DND-41 (cell line): ENCODE measurements around the gene RFC5.

Experiments
- EZH2 ChIP-seq: IDR thresholded peaks from 3 replicates; pipeline ENCODE4 v1.6.1; 2012; ENCODE audit warnings: borderline replicate concordance, low read depth, mild to moderate bottlenecking, moderate library complexity, low read length, inconsistent platforms; ENCODE audit not compliant: severe bottlenecking
- TF ChIP-seq, protein P1 (sequence below): IDR thresholded peaks from 2 replicates; pipeline ENCODE4 v1.5.1; 2012; ENCODE audit warnings: borderline replicate concordance, low read length, moderate library complexity, mild to moderate bottlenecking; ENCODE audit not compliant: poor library complexity, severe bottlenecking; ENCODE audit errors: extremely low read depth

DNA sequence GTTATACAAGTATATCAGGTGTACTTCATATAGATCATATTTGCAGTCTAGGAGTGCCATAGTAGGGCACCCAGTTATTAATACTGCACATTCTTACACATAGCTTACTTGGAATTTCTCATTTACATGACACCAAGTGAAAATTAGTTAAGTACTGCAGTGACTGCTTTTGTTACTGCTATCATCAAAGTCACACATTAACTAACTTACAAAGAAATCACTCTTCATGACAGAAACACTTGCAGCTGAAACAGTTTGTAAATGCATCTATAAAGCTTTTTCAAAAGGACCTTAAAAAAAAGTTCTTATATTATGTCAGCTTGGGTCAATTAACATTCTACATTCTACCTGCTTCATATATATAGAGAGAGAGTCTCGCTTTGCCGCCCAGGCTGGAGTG lies 17.8 kb upstream of the RFC5 start:
- no peak for TF ChIP-seq EZH2
- TF ChIP-seq, protein P1, sequence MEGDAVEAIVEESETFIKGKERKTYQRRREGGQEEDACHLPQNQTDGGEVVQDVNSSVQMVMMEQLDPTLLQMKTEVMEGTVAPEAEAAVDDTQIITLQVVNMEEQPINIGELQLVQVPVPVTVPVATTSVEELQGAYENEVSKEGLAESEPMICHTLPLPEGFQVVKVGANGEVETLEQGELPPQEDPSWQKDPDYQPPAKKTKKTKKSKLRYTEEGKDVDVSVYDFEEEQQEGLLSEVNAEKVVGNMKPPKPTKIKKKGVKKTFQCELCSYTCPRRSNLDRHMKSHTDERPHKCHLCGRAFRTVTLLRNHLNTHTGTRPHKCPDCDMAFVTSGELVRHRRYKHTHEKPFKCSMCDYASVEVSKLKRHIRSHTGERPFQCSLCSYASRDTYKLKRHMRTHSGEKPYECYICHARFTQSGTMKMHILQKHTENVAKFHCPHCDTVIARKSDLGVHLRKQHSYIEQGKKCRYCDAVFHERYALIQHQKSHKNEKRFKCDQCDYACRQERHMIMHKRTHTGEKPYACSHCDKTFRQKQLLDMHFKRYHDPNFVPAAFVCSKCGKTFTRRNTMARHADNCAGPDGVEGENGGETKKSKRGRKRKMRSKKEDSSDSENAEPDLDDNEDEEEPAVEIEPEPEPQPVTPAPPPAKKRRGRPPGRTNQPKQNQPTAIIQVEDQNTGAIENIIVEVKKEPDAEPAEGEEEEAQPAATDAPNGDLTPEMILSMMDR: no peak
